ENCODE data around the gene DOCK10. TPM values are rescaled to one million over a fixed set of nuclear protein-coding genes. Genes with fewer than 3 reads are reported as not detected.

The DOCK10 gene
- total and polyA plus RNA-seq, 2 donors: 16.2 to 66.9 TPM

- Histone ChIP-seq H3K4me1 (ENCODE audit: control insufficient read depth in 2 of 2, insufficient read depth in 2 of 2, low read length in 2 of 2) (no peaks in the 10 kb centered on the region), H3K27me3 (ENCODE audit: control insufficient read depth in 2 of 2, insufficient read depth in 1 of 2, low read length in 1 of 2) (no peaks in the 10 kb centered on the region), H3K36me3 (ENCODE audit: control insufficient read depth in 2 of 2, insufficient read depth in 2 of 2, low read length in 1 of 2) (no peaks in the 10 kb centered on the region), H3K9me3 (ENCODE audit: control insufficient read depth in 2 of 2, insufficient read depth in 1 of 2, low read length in 1 of 2) (peaks cover 0 to 8% of the 10 kb centered on the region in 2 donors), H3K27ac (ENCODE audit: low read depth in 1 of 2, low read length in 1 of 2) (no peak overlapping the region), H3K4me3 (ENCODE audit: low read length in 2 of 2) (no peak overlapping the region)
- WGBS: 88% methylated on average over 1 of the region's 1 CpG
- DNase-seq (ENCODE audit: low read depth in 6 of 9, low spot score in 9 of 9): no peak
These were observed 310.6 kb downstream of the DOCK10 start for GRCh38 chr2:224731665-224732064.

GRCh38 chr2:224729435-224729834 lies 312.8 kb downstream of the DOCK10 start:
- Histone ChIP-seq H3K9me3 (ENCODE audit: control insufficient read depth in 2 of 2, insufficient read depth in 1 of 2, low read length in 1 of 2) (no peaks in the 10 kb centered on the region), H3K27me3 (ENCODE audit: control insufficient read depth in 2 of 2, insufficient read depth in 1 of 2, low read length in 1 of 2) (no peaks in the 10 kb centered on the region), H3K4me3 (ENCODE audit: low read length in 2 of 2) (no peak overlapping the region), H3K27ac (ENCODE audit: low read depth in 1 of 2, low read length in 1 of 2) (no peak overlapping the region), H3K4me1 (ENCODE audit: control insufficient read depth in 2 of 2, insufficient read depth in 2 of 2, low read length in 2 of 2) (no peaks in the 10 kb centered on the region), H3K36me3 (ENCODE audit: control insufficient read depth in 2 of 2, insufficient read depth in 2 of 2, low read length in 1 of 2) (no peaks in the 10 kb centered on the region)
- 93% methylated on average over 1 of the region's 1 CpG for WGBS
- no peak for DNase-seq (ENCODE audit: low read depth in 6 of 9, low spot score in 9 of 9)

GRCh38 chr2:224724331-224724730 lies 317.9 kb downstream of the DOCK10 start:
- H3K27ac ChIP-seq (ENCODE audit: low read depth in 1 of 2, low read length in 1 of 2): no peak overlapping the region
- no peaks in the 10 kb centered on the region for H3K27me3 ChIP-seq (ENCODE audit: control insufficient read depth in 2 of 2, insufficient read depth in 1 of 2, low read length in 1 of 2)
- H3K36me3 ChIP-seq (ENCODE audit: control insufficient read depth in 2 of 2, insufficient read depth in 2 of 2, low read length in 1 of 2): no peaks in the 10 kb centered on the region
- H3K4me3 ChIP-seq (ENCODE audit: low read length in 2 of 2): no peak overlapping the region
- WGBS: 98% methylated on average over 2 of the region's 2 CpGs
- no peaks in the 10 kb centered on the region for H3K4me1 ChIP-seq (ENCODE audit: control insufficient read depth in 2 of 2, insufficient read depth in 2 of 2, low read length in 2 of 2)
- no peaks in the 10 kb centered on the region for H3K9me3 ChIP-seq (ENCODE audit: control insufficient read depth in 2 of 2, insufficient read depth in 1 of 2, low read length in 1 of 2)
- no peak for DNase-seq (ENCODE audit: low read depth in 6 of 9, low spot score in 9 of 9)

GRCh38 chr2:224723586-224724217 lies 318.6 kb downstream of the DOCK10 start:
- Histone ChIP-seq H3K27me3 (ENCODE audit: control insufficient read depth in 2 of 2, insufficient read depth in 1 of 2, low read length in 1 of 2) (no peaks in the 10 kb centered on the region), H3K4me1 (ENCODE audit: control insufficient read depth in 2 of 2, insufficient read depth in 2 of 2, low read length in 2 of 2) (no peaks in the 10 kb centered on the region), H3K4me3 (ENCODE audit: low read length in 2 of 2) (no peak overlapping the region), H3K27ac (ENCODE audit: low read depth in 1 of 2, low read length in 1 of 2) (no peak overlapping the region), H3K36me3 (ENCODE audit: control insufficient read depth in 2 of 2, insufficient read depth in 2 of 2, low read length in 1 of 2) (no peaks in the 10 kb centered on the region), H3K9me3 (ENCODE audit: control insufficient read depth in 2 of 2, insufficient read depth in 1 of 2, low read length in 1 of 2) (no peaks in the 10 kb centered on the region)
- WGBS: 91% methylated on average over 2 of the region's 2 CpGs
- no peak for DNase-seq (ENCODE audit: low read depth in 6 of 9, low spot score in 9 of 9)

- Histone ChIP-seq H3K27me3 (ENCODE audit: control insufficient read depth in 2 of 2, insufficient read depth in 1 of 2, low read length in 1 of 2) (no peaks in the 10 kb centered on the region), H3K4me3 (ENCODE audit: low read length in 2 of 2) (no peak overlapping the region), H3K9me3 (ENCODE audit: control insufficient read depth in 2 of 2, insufficient read depth in 1 of 2, low read length in 1 of 2) (no peaks in the 10 kb centered on the region), H3K4me1 (ENCODE audit: control insufficient read depth in 2 of 2, insufficient read depth in 2 of 2, low read length in 2 of 2) (no peaks in the 10 kb centered on the region), H3K36me3 (ENCODE audit: control insufficient read depth in 2 of 2, insufficient read depth in 2 of 2, low read length in 1 of 2) (no peaks in the 10 kb centered on the region), H3K27ac (ENCODE audit: low read depth in 1 of 2, low read length in 1 of 2) (no peak overlapping the region)
- DNase-seq (ENCODE audit: low read depth in 6 of 9, low spot score in 9 of 9): peak in 1 of 9 donors; percentile 6
- WGBS: 94% methylated on average over 4 of the region's 4 CpGs
These were observed 319.5 kb downstream of the DOCK10 start for GRCh38 chr2:224722770-224723169.

- WGBS: 87% methylated on average over 3 of the region's 3 CpGs
- Histone ChIP-seq H3K9me3 (ENCODE audit: control insufficient read depth in 2 of 2, insufficient read depth in 1 of 2, low read length in 1 of 2) (no peaks in the 10 kb centered on the region), H3K4me1 (ENCODE audit: control insufficient read depth in 2 of 2, insufficient read depth in 2 of 2, low read length in 2 of 2) (no peaks in the 10 kb centered on the region), H3K27ac (ENCODE audit: low read depth in 1 of 2, low read length in 1 of 2) (no peak overlapping the region), H3K27me3 (ENCODE audit: control insufficient read depth in 2 of 2, insufficient read depth in 1 of 2, low read length in 1 of 2) (no peaks in the 10 kb centered on the region), H3K36me3 (ENCODE audit: control insufficient read depth in 2 of 2, insufficient read depth in 2 of 2, low read length in 1 of 2) (no peaks in the 10 kb centered on the region), H3K4me3 (ENCODE audit: low read length in 2 of 2) (no peak overlapping the region)
- DNase-seq (ENCODE audit: low read depth in 6 of 9, low spot score in 9 of 9): no peak
These were observed 320.0 kb downstream of the DOCK10 start for GRCh38 chr2:224722250-224722649.

- H3K27me3 ChIP-seq (ENCODE audit: control insufficient read depth in 2 of 2, insufficient read depth in 1 of 2, low read length in 1 of 2): no peaks in the 10 kb centered on the region
- no peaks in the 10 kb centered on the region for H3K4me1 ChIP-seq (ENCODE audit: control insufficient read depth in 2 of 2, insufficient read depth in 2 of 2, low read length in 2 of 2)
- 99% methylated on average over 2 of the region's 2 CpGs for WGBS
- H3K36me3 ChIP-seq (ENCODE audit: control insufficient read depth in 2 of 2, insufficient read depth in 2 of 2, low read length in 1 of 2): no peaks in the 10 kb centered on the region
- H3K9me3 ChIP-seq (ENCODE audit: control insufficient read depth in 2 of 2, insufficient read depth in 1 of 2, low read length in 1 of 2): no peaks in the 10 kb centered on the region
- no peak overlapping the region for H3K27ac ChIP-seq (ENCODE audit: low read depth in 1 of 2, low read length in 1 of 2)
- no peak overlapping the region for H3K4me3 ChIP-seq (ENCODE audit: low read length in 2 of 2)
- no peak for DNase-seq (ENCODE audit: low read depth in 6 of 9, low spot score in 9 of 9)
These were observed 325.3 kb downstream of the DOCK10 start for GRCh38 chr2:224716921-224717320.

- Histone ChIP-seq H3K36me3 (ENCODE audit: control insufficient read depth in 2 of 2, insufficient read depth in 2 of 2, low read length in 1 of 2) (no peaks in the 10 kb centered on the region), H3K9me3 (ENCODE audit: control insufficient read depth in 2 of 2, insufficient read depth in 1 of 2, low read length in 1 of 2) (no peaks in the 10 kb centered on the region), H3K27me3 (ENCODE audit: control insufficient read depth in 2 of 2, insufficient read depth in 1 of 2, low read length in 1 of 2) (no peaks in the 10 kb centered on the region), H3K4me3 (ENCODE audit: low read length in 2 of 2) (no peak within 1 kb of the TSS), H3K4me1 (ENCODE audit: control insufficient read depth in 2 of 2, insufficient read depth in 2 of 2, low read length in 2 of 2) (no peaks in the 10 kb centered on the region), H3K27ac (ENCODE audit: low read depth in 1 of 2, low read length in 1 of 2) (no peak within 1 kb of the TSS)
- WGBS: 92% methylated on average over 5 of the region's 5 CpGs
- DNase-seq (ENCODE audit: low read depth in 6 of 9, low spot score in 9 of 9): no peak
These were observed 326.1 kb downstream of the DOCK10 start, which contains the start of gene CCDC195 for GRCh38 chr2:224716201-224716600. Gene CCDC195, minus strand, starts transcription at chr2:224716365. Its CDS starts 0 bp downstream, at chr2:224716365.

Measured in thymus (tissue), 11 donors.